Measurements from ENCODE around the gene ROR1. TPM values are rescaled to one million over a fixed set of nuclear protein-coding genes. Genes with fewer than 3 reads are reported as not detected.

The ROR1 gene
- total and polyA plus RNA-seq, 8 donors = 1.4 to 37.3 (median 14.6) TPM

GRCh38 chr1:64137412-64137803 lies 363.6 kb downstream of the ROR1 start:
- no peak for DNase-seq
- Histone ChIP-seq H3K4me1 (peaks cover 0 to 28% (median 11%) of the 10 kb centered on the region in 4 donors), H3K27me3 (no peaks in the 10 kb centered on the region), H3K4me3 (no peak overlapping the region), H3K27ac (no peak overlapping the region), H3K9me3 (no peaks in the 10 kb centered on the region), H3K36me3 (peaks cover 0 to 24% (median 10%) of the 10 kb centered on the region in 4 donors)
- intact Hi-C loops (cut with DNase I; ENCODE audit: low total_unique reads) = no loop called here
- WGBS, 5 donors = 34 to 48% (median 45%) methylated on average over 4 of the region's 4 CpGs
- TF ChIP-seq CTCF (IDR thresholded peaks at IDR 0.05) = no peak
- no peak for TF ChIP-seq POLR2AphosphoS5 (IDR thresholded peaks at IDR 0.05)
- no peak for TF ChIP-seq EP300 (IDR thresholded peaks at IDR 0.05)
- no peak for TF ChIP-seq POLR2A (IDR thresholded peaks at IDR 0.05)

GRCh38 chr1:64139877-64140276 lies 366.1 kb downstream of the ROR1 start:
- intact Hi-C loops (cut with DNase I; ENCODE audit: low total_unique reads) = no loop called here
- peaks cover 0 to 38% (median 22%) of the 10 kb centered on the region in 4 donors for H3K36me3 ChIP-seq
- no peak overlapping the region for H3K4me3 ChIP-seq
- H3K4me1 ChIP-seq = peaks cover 0 to 27% (median 11%) of the 10 kb centered on the region in 4 donors
- no peaks in the 10 kb centered on the region for H3K27me3 ChIP-seq
- TF ChIP-seq EP300 (IDR thresholded peaks at IDR 0.05) = no peak
- TF ChIP-seq POLR2A (IDR thresholded peaks at IDR 0.05) = no peak
- no peak for TF ChIP-seq POLR2AphosphoS5 (IDR thresholded peaks at IDR 0.05)
- no peak for TF ChIP-seq CTCF (IDR thresholded peaks at IDR 0.05)
- H3K9me3 ChIP-seq = no peaks in the 10 kb centered on the region
- no peak for DNase-seq
- H3K27ac ChIP-seq = no peak overlapping the region
- WGBS, 5 donors = 34 to 66% (median 62%) methylated on average over 10 of the region's 10 CpGs

GRCh38 chr1:64140596-64140995 lies 366.8 kb downstream of the ROR1 start:
- TF ChIP-seq EP300 (IDR thresholded peaks at IDR 0.05) (no peak), POLR2A (IDR thresholded peaks at IDR 0.05) (no peak), POLR2AphosphoS5 (IDR thresholded peaks at IDR 0.05) (no peak), CTCF (IDR thresholded peaks at IDR 0.05) (no peak)
- Histone ChIP-seq H3K36me3 (peaks cover 0 to 38% (median 22%) of the 10 kb centered on the region in 4 donors), H3K4me3 (no peak overlapping the region), H3K27ac (no peak overlapping the region), H3K9me3 (no peaks in the 10 kb centered on the region), H3K27me3 (no peaks in the 10 kb centered on the region), H3K4me1 (peaks cover 0 to 21% (median 7%) of the 10 kb centered on the region in 4 donors)
- intact Hi-C loops (cut with DNase I; ENCODE audit: low total_unique reads) = no loop called here
- 50 to 97% (median 73%) methylated on average over 2 of the region's 2 CpGs for WGBS, 5 donors
- DNase-seq = no peak

- intact Hi-C loops (cut with DNase I; ENCODE audit: low total_unique reads) = no loop called here
- no peak for DNase-seq
- Histone ChIP-seq H3K9me3 (no peaks in the 10 kb centered on the region), H3K27me3 (no peaks in the 10 kb centered on the region), H3K4me3 (no peak overlapping the region), H3K4me1 (no peaks in the 10 kb centered on the region), H3K27ac (no peak overlapping the region), H3K36me3 (peaks cover 0 to 32% (median 19%) of the 10 kb centered on the region in 4 donors)
- WGBS, 5 donors = 81 to 92% (median 90%) methylated on average over 5 of the region's 5 CpGs
- TF ChIP-seq CTCF (IDR thresholded peaks at IDR 0.05) = no peak
- TF ChIP-seq EP300 (IDR thresholded peaks at IDR 0.05) = no peak
- TF ChIP-seq POLR2A (IDR thresholded peaks at IDR 0.05) = no peak
- TF ChIP-seq POLR2AphosphoS5 (IDR thresholded peaks at IDR 0.05) = no peak
These were observed 373.4 kb downstream of the ROR1 start for GRCh38 chr1:64147045-64147724.
